Measurements from ENCODE around the gene NR6A1. TPM values are rescaled to one million over a fixed set of nuclear protein-coding genes. Genes with fewer than 3 reads are reported as not detected.
A peak's percentile ranks its signal among the peaks of the same experiment; 100 is the strongest.

The NR6A1 gene
- total RNA-seq, 1 experiment from 2014 or later, result 164 TPM

- H3K27ac Mint-ChIP-seq, result no peak overlapping the region
- no peaks in the 10 kb centered on the region for H3K27me3 Mint-ChIP-seq (ENCODE audit: low read depth)
- DNase-seq (ENCODE audit: low spot score) (no peak), ATAC-seq (no peak)
- POLR2A ChIA-PET, result no interaction called here
- peaks cover 20% of the 10 kb centered on the region for H3K36me3 Mint-ChIP-seq
- TF ChIP-seq HMGXB4 (CRISPR knock-in tag; IDR thresholded peaks at IDR 0.05), result no peak
- TF ChIP-seq ZNF396 (CRISPR knock-in tag; IDR thresholded peaks at IDR 0.05; ENCODE audit: borderline replicate concordance), result no peak
- peak; percentile 94 for TF ChIP-seq ZNF121 (CRISPR knock-in tag; IDR thresholded peaks at IDR 0.05)
- H3K9me3 Mint-ChIP-seq, result no peaks in the 10 kb centered on the region
- H3K4me3 Mint-ChIP-seq, result no peak overlapping the region
- H3K4me1 Mint-ChIP-seq, result peaks cover 31% of the 10 kb centered on the region
- CTCF ChIA-PET, result interaction anchor here (1.3 to 2.4 kb wide), 6 partner anchors 58 to 182 kb away, joined by 3 to 8 read pairs (median 4); partner anchors contain the start of genes OLFML2A and WDR38
Observed at GRCh38 chr9:124718928-124719327, 52.2 kb downstream of the NR6A1 start.

GRCh38 chr9:124717597-124717996, 53.5 kb downstream of the NR6A1 start:
- peaks cover 38% of the 10 kb centered on the region for H3K4me1 Mint-ChIP-seq
- no peak overlapping the region for H3K4me3 Mint-ChIP-seq
- TF ChIP-seq ZNF121 (CRISPR knock-in tag; IDR thresholded peaks at IDR 0.05) (no peak), SP1 (CRISPR knock-in tag; conservative IDR thresholded peaks at IDR 0.05) (no peak), CTCF (IDR thresholded peaks at IDR 0.05) (no peak), KAT7 (CRISPR knock-in tag; IDR thresholded peaks at IDR 0.05; ENCODE audit: borderline replicate concordance) (no peak), ZNF219 (CRISPR knock-in tag; IDR thresholded peaks at IDR 0.05; ENCODE audit: borderline replicate concordance) (no peak), MYBL2 (CRISPR knock-in tag; IDR thresholded peaks at IDR 0.05) (no peak), ARID4B (CRISPR knock-in tag; IDR thresholded peaks at IDR 0.05; ENCODE audit: borderline replicate concordance) (no peak), RELA (CRISPR knock-in tag; IDR thresholded peaks at IDR 0.05; ENCODE audit: borderline replicate concordance) (no peak), ZNF232 (CRISPR knock-in tag; IDR thresholded peaks at IDR 0.05) (no peak), MXD4 (CRISPR knock-in tag; IDR thresholded peaks at IDR 0.05; ENCODE audit: borderline replicate concordance) (no peak)
- H3K9me3 Mint-ChIP-seq, result no peaks in the 10 kb centered on the region
- no peak for DNase-seq (ENCODE audit: low spot score)
- H3K27ac Mint-ChIP-seq, result no peak overlapping the region
- no peaks in the 10 kb centered on the region for H3K27me3 Mint-ChIP-seq (ENCODE audit: low read depth)
- ChIA-PET POLR2A (no interaction called here), CTCF (interaction anchor here (0.8 to 1.6 kb wide), 5 partner anchors 47 to 181 kb away, joined by 3 to 5 read pairs (median 3); partner anchors contain the start of gene OLFML2A)
- peaks cover 16% of the 10 kb centered on the region for H3K36me3 Mint-ChIP-seq
- no peak for ATAC-seq

- CTCF ChIA-PET, result interaction anchor here (0.6 kb wide), 1 partner anchor 180 kb away, joined by 4 read pairs; no protein-coding TSS in a partner anchor
- POLR2A ChIA-PET, result no interaction called here
- ATAC-seq (no peak), DNase-seq (ENCODE audit: low spot score) (no peak)
- no peak overlapping the region for H3K27ac Mint-ChIP-seq
- H3K9me3 Mint-ChIP-seq, result no peaks in the 10 kb centered on the region
- peaks cover 38% of the 10 kb centered on the region for H3K4me1 Mint-ChIP-seq
- H3K27me3 Mint-ChIP-seq (ENCODE audit: low read depth), result no peaks in the 10 kb centered on the region
- H3K36me3 Mint-ChIP-seq, result peaks cover 16% of the 10 kb centered on the region
- H3K4me3 Mint-ChIP-seq, result no peak overlapping the region
- TF ChIP-seq ERG (CRISPR knock-in tag; IDR thresholded peaks at IDR 0.05) (no peak), ZNF281 (CRISPR knock-in tag; IDR thresholded peaks at IDR 0.05) (no peak), ZNF425 (CRISPR knock-in tag; conservative IDR thresholded peaks at IDR 0.05) (no peak), SMAD4 (CRISPR knock-in tag; IDR thresholded peaks at IDR 0.05) (no peak), JAZF1 (CRISPR knock-in tag; IDR thresholded peaks at IDR 0.05) (no peak)
Observed at GRCh38 chr9:124716808-124717207, 54.3 kb downstream of the NR6A1 start.

Measured in WTC11 (cell line).